Measurements from ENCODE around the gene NSFL1C. TPM values are rescaled to one million over a fixed set of nuclear protein-coding genes. Genes with fewer than 3 reads are reported as not detected.
A peak's percentile ranks its signal among the peaks of the same experiment; 100 is the strongest.

The NSFL1C gene
- total RNA-seq, 1 experiment from 2014 or later = 76.1 TPM

DNA sequence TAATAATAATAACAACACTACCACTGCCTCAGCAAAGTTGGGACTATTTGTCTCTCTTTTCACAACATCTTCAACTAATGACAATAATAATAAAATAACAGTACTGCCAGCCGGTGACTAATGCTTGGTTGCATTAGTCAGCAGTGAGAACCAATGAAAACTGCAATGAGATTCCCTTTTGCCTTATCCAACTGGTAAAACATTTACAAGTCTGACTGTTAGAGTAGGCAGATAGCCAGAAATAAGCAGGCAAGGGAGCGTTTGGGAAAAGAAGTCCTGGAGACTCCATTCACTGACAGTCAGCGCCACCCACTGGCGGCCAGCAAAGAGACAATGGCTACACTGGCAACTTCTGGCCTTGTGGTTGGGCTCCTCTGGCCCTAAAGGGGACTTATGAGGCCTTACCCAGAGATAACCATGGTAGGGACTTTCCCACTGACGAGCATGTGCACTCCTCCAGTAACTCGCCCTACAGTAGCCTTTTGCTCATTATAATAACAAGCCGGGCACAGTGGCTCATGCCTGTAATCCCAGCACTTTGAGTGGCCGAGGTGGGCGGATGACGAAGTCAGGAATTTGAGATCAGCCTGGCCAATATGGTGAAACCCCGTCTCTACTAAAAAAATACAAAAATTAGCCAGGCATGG lies 3.4 kb upstream of the NSFL1C start:
- Mint-ChIP-seq H3K9me3 (ENCODE audit: unreplicated experiment) (no peaks in the 10 kb centered on the region), H3K27me3 (ENCODE audit: insufficient read depth, unreplicated experiment) (no peaks in the 10 kb centered on the region), H3K4me3 (ENCODE audit: unreplicated experiment) (peak overlapping the region; percentile 39), H3K4me1 (ENCODE audit: insufficient read depth, unreplicated experiment) (peaks cover 36% of the 10 kb centered on the region), H3K27ac (ENCODE audit: low read depth, unreplicated experiment) (peak overlapping the region; percentile 57), H3K36me3 (ENCODE audit: insufficient read depth, unreplicated experiment) (no peaks in the 10 kb centered on the region)
- POLR2A ChIA-PET = interaction anchor here (0.7 to 7.0 kb wide), 6 partner anchors 19 to 144 kb away, joined by 3 to 150 read pairs (median 56); partner anchors contain the start of gene SDCBP2
- peak; percentile 99 for DNase-seq (ENCODE audit: unreplicated experiment)
- CTCF ChIA-PET = interaction anchor here (1.2 to 25.4 kb wide), 5 partner anchors 20 to 158 kb away, joined by 4 to 615 read pairs (median 46); partner anchors contain the start of gene SIRPB2
- no TSS peak for BruUV-seq (replicated peaks)
- TF ChIP-seq, protein P1, sequence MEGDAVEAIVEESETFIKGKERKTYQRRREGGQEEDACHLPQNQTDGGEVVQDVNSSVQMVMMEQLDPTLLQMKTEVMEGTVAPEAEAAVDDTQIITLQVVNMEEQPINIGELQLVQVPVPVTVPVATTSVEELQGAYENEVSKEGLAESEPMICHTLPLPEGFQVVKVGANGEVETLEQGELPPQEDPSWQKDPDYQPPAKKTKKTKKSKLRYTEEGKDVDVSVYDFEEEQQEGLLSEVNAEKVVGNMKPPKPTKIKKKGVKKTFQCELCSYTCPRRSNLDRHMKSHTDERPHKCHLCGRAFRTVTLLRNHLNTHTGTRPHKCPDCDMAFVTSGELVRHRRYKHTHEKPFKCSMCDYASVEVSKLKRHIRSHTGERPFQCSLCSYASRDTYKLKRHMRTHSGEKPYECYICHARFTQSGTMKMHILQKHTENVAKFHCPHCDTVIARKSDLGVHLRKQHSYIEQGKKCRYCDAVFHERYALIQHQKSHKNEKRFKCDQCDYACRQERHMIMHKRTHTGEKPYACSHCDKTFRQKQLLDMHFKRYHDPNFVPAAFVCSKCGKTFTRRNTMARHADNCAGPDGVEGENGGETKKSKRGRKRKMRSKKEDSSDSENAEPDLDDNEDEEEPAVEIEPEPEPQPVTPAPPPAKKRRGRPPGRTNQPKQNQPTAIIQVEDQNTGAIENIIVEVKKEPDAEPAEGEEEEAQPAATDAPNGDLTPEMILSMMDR (IDR thresholded peaks at IDR 0.05; ENCODE audit: unreplicated experiment) = peak; percentile 74
- intact Hi-C loops (cut with micrococcal nuclease) = loop anchor here (1.0 to 10.0 kb wide), 3 partner anchors 35 to 635 kb away; partner anchors contain the start of gene STK35

DNA sequence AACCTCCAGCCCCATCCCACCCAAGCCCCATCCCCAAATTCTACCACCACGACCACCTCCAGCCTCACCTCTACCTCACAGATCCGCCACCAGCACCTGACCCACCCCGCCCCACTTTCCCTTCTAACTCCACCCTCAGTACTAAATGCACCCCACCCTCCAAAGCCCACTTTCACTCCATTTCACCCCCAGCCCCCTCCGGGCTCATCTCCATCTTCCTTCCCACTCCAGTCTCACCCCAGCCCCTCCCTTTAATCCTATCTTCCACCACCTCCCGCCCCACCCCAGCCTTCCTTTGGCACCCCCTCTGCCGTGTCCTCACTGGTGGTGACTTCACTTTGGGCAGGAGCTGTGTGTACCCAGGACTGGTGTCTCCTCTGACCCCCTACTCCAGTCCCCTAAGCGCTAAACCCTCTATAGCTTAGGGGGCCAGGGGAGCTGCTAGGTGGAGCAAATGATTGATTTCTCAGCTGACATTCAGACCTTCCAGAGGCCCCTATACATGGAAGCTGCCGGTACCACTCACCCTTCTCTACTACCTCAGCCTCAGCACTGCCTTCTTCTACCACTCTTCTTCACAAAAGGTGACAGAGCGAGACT lies 2.8 kb upstream of the NSFL1C start:
- intact Hi-C loops (cut with micrococcal nuclease) = loop anchor here (10.0 kb wide), 1 partner anchor 155 kb away; no protein-coding TSS in a partner anchor
- H3K9me3 Mint-ChIP-seq (ENCODE audit: unreplicated experiment) = no peaks in the 10 kb centered on the region
- DNase-seq (ENCODE audit: unreplicated experiment) = no peak
- H3K27ac Mint-ChIP-seq (ENCODE audit: low read depth, unreplicated experiment) = peak overlapping the region; percentile 57
- ChIA-PET CTCF (interaction anchor here (0.5 to 25.4 kb wide), 9 partner anchors 8 to 359 kb away, joined by 3 to 615 read pairs (median 8); partner anchors contain the start of gene SIRPB2), POLR2A (interaction anchor here (0.6 to 7.0 kb wide), 6 partner anchors 8 to 143 kb away, joined by 3 to 150 read pairs (median 81); partner anchors contain the start of genes FKBP1A and SDCBP2)
- no peaks in the 10 kb centered on the region for H3K27me3 Mint-ChIP-seq (ENCODE audit: insufficient read depth, unreplicated experiment)
- no peaks in the 10 kb centered on the region for H3K36me3 Mint-ChIP-seq (ENCODE audit: insufficient read depth, unreplicated experiment)
- H3K4me3 Mint-ChIP-seq (ENCODE audit: unreplicated experiment) = peak overlapping the region; percentile 39
- H3K4me1 Mint-ChIP-seq (ENCODE audit: insufficient read depth, unreplicated experiment) = peaks cover 34% of the 10 kb centered on the region
- no TSS peak for BruUV-seq (replicated peaks)
- TF ChIP-seq, protein P1 (IDR thresholded peaks at IDR 0.05; ENCODE audit: unreplicated experiment) = no peak

DNA sequence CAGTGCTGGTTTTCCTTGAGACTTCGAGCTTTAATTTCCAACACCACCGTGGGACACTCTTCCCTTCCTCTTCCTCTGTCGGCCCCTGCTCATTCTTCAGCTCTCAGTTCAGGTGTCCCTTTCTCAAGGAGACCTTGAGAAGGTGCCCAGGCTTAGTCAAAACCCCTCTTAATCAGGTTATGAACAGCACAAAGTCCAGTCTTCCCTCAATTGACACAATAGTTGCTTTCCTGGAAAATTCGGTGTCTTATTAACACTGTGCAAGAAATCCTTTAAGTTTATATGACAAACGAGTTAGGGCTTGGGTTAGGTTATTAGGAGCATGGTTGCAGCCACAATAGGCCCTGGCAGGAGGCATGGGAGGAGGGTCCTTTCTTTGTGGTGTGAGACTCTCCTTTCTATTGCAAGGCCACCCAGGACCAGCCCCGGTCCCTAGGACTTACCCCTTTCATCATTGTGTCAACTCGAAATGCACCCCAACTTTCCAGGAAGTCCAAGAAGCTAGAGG lies 1.5 kb upstream of the NSFL1C start:
- ChIA-PET POLR2A (interaction anchor here (1.0 to 7.0 kb wide), 10 partner anchors 9 to 142 kb away, joined by 3 to 150 read pairs (median 32); partner anchors contain the start of genes FKBP1A, SDCBP2 and SIRPB2), CTCF (interaction anchor here (0.7 to 25.4 kb wide), 19 partner anchors 9 to 363 kb away, joined by 3 to 615 read pairs (median 3); partner anchors contain the start of gene SIRPB2)
- H3K27ac Mint-ChIP-seq (ENCODE audit: low read depth, unreplicated experiment) = peak overlapping the region; percentile 65
- H3K9me3 Mint-ChIP-seq (ENCODE audit: unreplicated experiment) = no peaks in the 10 kb centered on the region
- no peaks in the 10 kb centered on the region for H3K27me3 Mint-ChIP-seq (ENCODE audit: insufficient read depth, unreplicated experiment)
- BruUV-seq (replicated peaks) = no TSS peak
- no peak for DNase-seq (ENCODE audit: unreplicated experiment)
- H3K4me3 Mint-ChIP-seq (ENCODE audit: unreplicated experiment) = peak overlapping the region; percentile 78
- intact Hi-C loops (cut with micrococcal nuclease) = loop anchor here (10.0 kb wide), 1 partner anchor 153 kb away; no protein-coding TSS in a partner anchor
- peaks cover 36% of the 10 kb centered on the region for H3K4me1 Mint-ChIP-seq (ENCODE audit: insufficient read depth, unreplicated experiment)
- TF ChIP-seq, protein P1 (IDR thresholded peaks at IDR 0.05; ENCODE audit: unreplicated experiment) = no peak
- H3K36me3 Mint-ChIP-seq (ENCODE audit: insufficient read depth, unreplicated experiment) = no peaks in the 10 kb centered on the region

All from MCF 10A (cell line).